ENCODE data around the gene TOLLIP.
"Not testable (repeated sequence)": the region's sequence is repeated elsewhere in the genome, so short reads cannot be mapped to it uniquely, and the experiment has no call there.

The TOLLIP gene

DNA sequence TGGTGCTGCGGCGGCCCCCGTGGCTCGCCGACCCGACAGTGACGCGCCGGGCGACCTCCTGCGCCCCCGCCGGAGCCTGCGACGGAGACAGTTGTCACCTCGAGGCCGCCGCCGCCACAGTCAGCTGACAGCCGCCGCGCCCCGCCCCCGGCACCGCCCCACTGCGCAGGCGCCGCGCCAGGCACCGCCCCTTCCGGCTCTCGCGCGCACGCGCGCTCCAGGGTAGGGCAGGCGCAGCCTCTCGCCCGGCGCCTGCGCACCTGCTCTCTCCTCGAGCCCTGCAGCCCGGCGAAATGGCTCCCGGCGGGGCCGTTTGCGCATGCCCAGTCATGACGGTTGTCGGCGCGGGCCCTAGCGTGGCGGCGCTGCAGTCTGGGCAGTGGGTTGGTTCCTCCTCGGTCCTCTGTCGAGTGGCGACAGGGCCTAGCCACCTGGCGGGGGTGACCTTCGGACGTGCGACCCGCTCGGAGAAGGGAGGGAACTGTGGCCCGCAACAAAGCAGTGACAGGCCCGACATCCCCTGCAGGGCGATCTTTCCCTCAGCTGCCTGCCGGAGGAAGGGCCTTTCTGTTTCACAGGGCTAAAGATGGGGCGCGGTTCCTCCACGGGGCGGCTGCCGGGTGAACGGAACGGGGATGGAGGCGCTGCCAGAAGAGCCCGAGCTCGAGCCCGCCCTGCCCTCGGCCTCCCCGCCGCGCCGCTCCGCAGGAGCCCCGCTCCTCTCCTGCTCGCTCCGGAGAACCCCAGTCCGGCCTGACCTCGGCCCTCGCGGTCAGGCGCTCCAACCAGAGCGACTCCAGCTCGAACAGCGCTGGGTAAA is at the start of gene TOLLIP:
TSS of gene TOLLIP (minus strand) at position 135 of the 820 bp plus-strand sequence. CDS start at position 1, 134 bp downstream.
- TF ChIP-seq, protein P1, sequence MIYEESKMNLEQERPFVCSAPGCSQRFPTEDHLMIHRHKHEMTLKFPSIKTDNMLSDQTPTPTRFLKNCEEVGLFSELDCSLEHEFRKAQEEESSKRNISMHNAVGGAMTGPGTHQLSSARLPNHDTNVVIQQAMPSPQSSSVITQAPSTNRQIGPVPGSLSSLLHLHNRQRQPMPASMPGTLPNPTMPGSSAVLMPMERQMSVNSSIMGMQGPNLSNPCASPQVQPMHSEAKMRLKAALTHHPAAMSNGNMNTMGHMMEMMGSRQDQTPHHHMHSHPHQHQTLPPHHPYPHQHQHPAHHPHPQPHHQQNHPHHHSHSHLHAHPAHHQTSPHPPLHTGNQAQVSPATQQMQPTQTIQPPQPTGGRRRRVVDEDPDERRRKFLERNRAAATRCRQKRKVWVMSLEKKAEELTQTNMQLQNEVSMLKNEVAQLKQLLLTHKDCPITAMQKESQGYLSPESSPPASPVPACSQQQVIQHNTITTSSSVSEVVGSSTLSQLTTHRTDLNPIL (CRISPR knock-in tag; IDR thresholded peaks at IDR 0.05; ENCODE audit: low read depth), result no peak
- TF ChIP-seq ZFP3 (CRISPR knock-in tag; IDR thresholded peaks at IDR 0.05) (no peak), ZC3H10 (CRISPR knock-in tag; IDR thresholded peaks at IDR 0.05) (no peak), PATZ1 (CRISPR knock-in tag; IDR thresholded peaks at IDR 0.05; ENCODE audit: borderline replicate concordance) (no peak), ZFP30 (CRISPR knock-in tag; IDR thresholded peaks at IDR 0.05) (no peak), TCF4 (CRISPR knock-in tag; IDR thresholded peaks at IDR 0.05; ENCODE audit: borderline replicate concordance) (no peak), ISL1 (CRISPR knock-in tag; IDR thresholded peaks at IDR 0.05) (no peak), ZNF70 (CRISPR knock-in tag; IDR thresholded peaks at IDR 0.05) (no peak), ESRRG (CRISPR knock-in tag; IDR thresholded peaks at IDR 0.05) (no peak), CSRNP3 (CRISPR knock-in tag; IDR thresholded peaks at IDR 0.05) (no peak), ZNF565 (CRISPR knock-in tag; conservative IDR thresholded peaks at IDR 0.05; ENCODE audit: low read depth) (no peak), CSDC2 (CRISPR knock-in tag; IDR thresholded peaks at IDR 0.05) (no peak; the same call in 1 of the 2 replicates), ZNF8 (CRISPR knock-in tag; IDR thresholded peaks at IDR 0.05) (no peak), ARNTL (CRISPR knock-in tag; IDR thresholded peaks at IDR 0.05; ENCODE audit: borderline replicate concordance, low read depth) (no peak)
- TF ChIP-seq, protein P2, sequence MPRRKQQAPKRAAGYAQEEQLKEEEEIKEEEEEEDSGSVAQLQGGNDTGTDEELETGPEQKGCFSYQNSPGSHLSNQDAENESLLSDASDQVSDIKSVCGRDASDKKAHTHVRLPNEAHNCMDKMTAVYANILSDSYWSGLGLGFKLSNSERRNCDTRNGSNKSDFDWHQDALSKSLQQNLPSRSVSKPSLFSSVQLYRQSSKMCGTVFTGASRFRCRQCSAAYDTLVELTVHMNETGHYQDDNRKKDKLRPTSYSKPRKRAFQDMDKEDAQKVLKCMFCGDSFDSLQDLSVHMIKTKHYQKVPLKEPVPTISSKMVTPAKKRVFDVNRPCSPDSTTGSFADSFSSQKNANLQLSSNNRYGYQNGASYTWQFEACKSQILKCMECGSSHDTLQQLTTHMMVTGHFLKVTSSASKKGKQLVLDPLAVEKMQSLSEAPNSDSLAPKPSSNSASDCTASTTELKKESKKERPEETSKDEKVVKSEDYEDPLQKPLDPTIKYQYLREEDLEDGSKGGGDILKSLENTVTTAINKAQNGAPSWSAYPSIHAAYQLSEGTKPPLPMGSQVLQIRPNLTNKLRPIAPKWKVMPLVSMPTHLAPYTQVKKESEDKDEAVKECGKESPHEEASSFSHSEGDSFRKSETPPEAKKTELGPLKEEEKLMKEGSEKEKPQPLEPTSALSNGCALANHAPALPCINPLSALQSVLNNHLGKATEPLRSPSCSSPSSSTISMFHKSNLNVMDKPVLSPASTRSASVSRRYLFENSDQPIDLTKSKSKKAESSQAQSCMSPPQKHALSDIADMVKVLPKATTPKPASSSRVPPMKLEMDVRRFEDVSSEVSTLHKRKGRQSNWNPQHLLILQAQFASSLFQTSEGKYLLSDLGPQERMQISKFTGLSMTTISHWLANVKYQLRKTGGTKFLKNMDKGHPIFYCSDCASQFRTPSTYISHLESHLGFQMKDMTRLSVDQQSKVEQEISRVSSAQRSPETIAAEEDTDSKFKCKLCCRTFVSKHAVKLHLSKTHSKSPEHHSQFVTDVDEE (CRISPR knock-in tag; IDR thresholded peaks at IDR 0.05), result no peak
- TF ChIP-seq, protein P3, sequence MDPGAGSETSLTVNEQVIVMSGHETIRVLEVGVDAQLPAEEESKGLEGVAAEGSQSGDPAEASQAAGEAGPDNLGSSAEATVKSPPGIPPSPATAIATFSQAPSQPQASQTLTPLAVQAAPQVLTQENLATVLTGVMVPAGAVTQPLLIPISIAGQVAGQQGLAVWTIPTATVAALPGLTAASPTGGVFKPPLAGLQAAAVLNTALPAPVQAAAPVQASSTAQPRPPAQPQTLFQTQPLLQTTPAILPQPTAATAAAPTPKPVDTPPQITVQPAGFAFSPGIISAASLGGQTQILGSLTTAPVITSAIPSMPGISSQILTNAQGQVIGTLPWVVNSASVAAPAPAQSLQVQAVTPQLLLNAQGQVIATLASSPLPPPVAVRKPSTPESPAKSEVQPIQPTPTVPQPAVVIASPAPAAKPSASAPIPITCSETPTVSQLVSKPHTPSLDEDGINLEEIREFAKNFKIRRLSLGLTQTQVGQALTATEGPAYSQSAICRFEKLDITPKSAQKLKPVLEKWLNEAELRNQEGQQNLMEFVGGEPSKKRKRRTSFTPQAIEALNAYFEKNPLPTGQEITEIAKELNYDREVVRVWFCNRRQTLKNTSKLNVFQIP (CRISPR knock-in tag; IDR thresholded peaks at IDR 0.05; ENCODE audit: borderline replicate concordance, low read depth), result no peak
- ATAC-seq, result peak; percentile 91

- ATAC-seq, result not testable (repeated sequence)
Measured at GRCh38 chr11:1358931-1359330, 49.5 kb upstream of the TOLLIP start.

- ATAC-seq, result no peak
- TF ChIP-seq, protein P1 (CRISPR knock-in tag; IDR thresholded peaks at IDR 0.05; ENCODE audit: low read depth), result no peak
- TF ChIP-seq, protein P2 (CRISPR knock-in tag; IDR thresholded peaks at IDR 0.05), result no peak
- TF ChIP-seq CSRNP3 (CRISPR knock-in tag; IDR thresholded peaks at IDR 0.05), result no peak
- TF ChIP-seq OSR1 (CRISPR knock-in tag; IDR thresholded peaks at IDR 0.05), result no peak
- TF ChIP-seq BACH2 (CRISPR knock-in tag; IDR thresholded peaks at IDR 0.05; ENCODE audit: borderline replicate concordance), result no peak
- no peak for TF ChIP-seq ZFP30 (CRISPR knock-in tag; IDR thresholded peaks at IDR 0.05)
- TF ChIP-seq PATZ1 (CRISPR knock-in tag; IDR thresholded peaks at IDR 0.05; ENCODE audit: borderline replicate concordance), result no peak
- TF ChIP-seq ISL1 (CRISPR knock-in tag; IDR thresholded peaks at IDR 0.05), result no peak
- TF ChIP-seq ZNF565 (CRISPR knock-in tag; conservative IDR thresholded peaks at IDR 0.05; ENCODE audit: low read depth), result no peak
Measured at GRCh38 chr11:1358286-1358685, 48.9 kb upstream of the TOLLIP start.
